ENCODE data around the gene GSTP1. TPM values are rescaled to one million over a fixed set of nuclear protein-coding genes. Genes with fewer than 3 reads are reported as not detected.

Gene GSTP1
- total and polyA plus RNA-seq, 9 of the 15 experiments (the other 6 are each of a cell fraction or from before 2014, with no cell fraction given): 592 to 2,150 (median 1,204) TPM

DNA sequence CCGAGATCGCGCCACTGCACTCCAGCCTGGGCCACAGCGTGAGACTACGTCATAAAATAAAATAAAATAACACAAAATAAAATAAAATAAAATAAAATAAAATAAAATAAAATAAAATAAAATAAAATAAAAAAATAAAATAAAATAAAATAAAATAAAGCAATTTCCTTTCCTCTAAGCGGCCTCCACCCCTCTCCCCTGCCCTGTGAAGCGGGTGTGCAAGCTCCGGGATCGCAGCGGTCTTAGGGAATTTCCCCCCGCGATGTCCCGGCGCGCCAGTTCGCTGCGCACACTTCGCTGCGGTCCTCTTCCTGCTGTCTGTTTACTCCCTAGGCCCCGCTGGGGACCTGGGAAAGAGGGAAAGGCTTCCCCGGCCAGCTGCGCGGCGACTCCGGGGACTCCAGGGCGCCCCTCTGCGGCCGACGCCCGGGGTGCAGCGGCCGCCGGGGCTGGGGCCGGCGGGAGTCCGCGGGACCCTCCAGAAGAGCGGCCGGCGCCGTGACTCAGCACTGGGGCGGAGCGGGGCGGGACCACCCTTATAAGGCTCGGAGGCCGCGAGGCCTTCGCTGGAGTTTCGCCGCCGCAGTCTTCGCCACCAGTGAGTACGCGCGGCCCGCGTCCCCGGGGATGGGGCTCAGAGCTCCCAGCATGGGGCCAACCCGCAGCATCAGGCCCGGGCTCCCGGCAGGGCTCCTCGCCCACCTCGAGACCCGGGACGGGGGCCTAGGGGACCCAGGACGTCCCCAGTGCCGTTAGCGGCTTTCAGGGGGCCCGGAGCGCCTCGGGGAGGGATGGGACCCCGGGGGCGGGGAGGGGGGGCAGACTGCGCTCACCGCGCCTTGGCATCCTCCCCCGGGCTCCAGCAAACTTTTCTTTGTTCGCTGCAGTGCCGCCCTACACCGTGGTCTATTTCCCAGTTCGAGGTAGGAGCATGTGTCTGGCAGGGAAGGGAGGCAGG is at the start of gene GSTP1 (continued):
- no peak for TF ChIP-seq ZC3H8 (IDR thresholded peaks at IDR 0.05)
- TF ChIP-seq, protein P1, sequence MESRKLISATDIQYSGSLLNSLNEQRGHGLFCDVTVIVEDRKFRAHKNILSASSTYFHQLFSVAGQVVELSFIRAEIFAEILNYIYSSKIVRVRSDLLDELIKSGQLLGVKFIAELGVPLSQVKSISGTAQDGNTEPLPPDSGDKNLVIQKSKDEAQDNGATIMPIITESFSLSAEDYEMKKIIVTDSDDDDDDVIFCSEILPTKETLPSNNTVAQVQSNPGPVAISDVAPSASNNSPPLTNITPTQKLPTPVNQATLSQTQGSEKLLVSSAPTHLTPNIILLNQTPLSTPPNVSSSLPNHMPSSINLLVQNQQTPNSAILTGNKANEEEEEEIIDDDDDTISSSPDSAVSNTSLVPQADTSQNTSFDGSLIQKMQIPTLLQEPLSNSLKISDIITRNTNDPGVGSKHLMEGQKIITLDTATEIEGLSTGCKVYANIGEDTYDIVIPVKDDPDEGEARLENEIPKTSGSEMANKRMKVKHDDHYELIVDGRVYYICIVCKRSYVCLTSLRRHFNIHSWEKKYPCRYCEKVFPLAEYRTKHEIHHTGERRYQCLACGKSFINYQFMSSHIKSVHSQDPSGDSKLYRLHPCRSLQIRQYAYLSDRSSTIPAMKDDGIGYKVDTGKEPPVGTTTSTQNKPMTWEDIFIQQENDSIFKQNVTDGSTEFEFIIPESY (CRISPR knock-in tag; IDR thresholded peaks at IDR 0.05): no peak
- no peak for TF ChIP-seq SRSF7 (optimal IDR thresholded peaks at IDR 0.05; ENCODE audit: low read depth, low read length)
- no peak for TF ChIP-seq ZNF165 (CRISPR knock-in tag; IDR thresholded peaks at IDR 0.05; ENCODE audit: borderline replicate concordance)
- no peak for TF ChIP-seq ZNF436 (CRISPR knock-in tag; IDR thresholded peaks at IDR 0.05)
- no peak for TF ChIP-seq SRSF9 (IDR thresholded peaks at IDR 0.05; ENCODE audit: borderline replicate concordance, low read depth, low read length)
- no peak for TF ChIP-seq XRCC3 (IDR thresholded peaks at IDR 0.05)
- no peak for TF ChIP-seq TCFL5 (CRISPR knock-in tag; conservative IDR thresholded peaks at IDR 0.05)
- peak; percentile 39 for TF ChIP-seq CHD1 (IDR thresholded peaks at IDR 0.05; ENCODE audit: low read length)
- TF ChIP-seq KAT8 (IDR thresholded peaks at IDR 0.05; ENCODE audit: low read depth): no peak
- TF ChIP-seq TSC22D4 (tag; IDR thresholded peaks at IDR 0.05): no peak
- TF ChIP-seq, protein P2, sequence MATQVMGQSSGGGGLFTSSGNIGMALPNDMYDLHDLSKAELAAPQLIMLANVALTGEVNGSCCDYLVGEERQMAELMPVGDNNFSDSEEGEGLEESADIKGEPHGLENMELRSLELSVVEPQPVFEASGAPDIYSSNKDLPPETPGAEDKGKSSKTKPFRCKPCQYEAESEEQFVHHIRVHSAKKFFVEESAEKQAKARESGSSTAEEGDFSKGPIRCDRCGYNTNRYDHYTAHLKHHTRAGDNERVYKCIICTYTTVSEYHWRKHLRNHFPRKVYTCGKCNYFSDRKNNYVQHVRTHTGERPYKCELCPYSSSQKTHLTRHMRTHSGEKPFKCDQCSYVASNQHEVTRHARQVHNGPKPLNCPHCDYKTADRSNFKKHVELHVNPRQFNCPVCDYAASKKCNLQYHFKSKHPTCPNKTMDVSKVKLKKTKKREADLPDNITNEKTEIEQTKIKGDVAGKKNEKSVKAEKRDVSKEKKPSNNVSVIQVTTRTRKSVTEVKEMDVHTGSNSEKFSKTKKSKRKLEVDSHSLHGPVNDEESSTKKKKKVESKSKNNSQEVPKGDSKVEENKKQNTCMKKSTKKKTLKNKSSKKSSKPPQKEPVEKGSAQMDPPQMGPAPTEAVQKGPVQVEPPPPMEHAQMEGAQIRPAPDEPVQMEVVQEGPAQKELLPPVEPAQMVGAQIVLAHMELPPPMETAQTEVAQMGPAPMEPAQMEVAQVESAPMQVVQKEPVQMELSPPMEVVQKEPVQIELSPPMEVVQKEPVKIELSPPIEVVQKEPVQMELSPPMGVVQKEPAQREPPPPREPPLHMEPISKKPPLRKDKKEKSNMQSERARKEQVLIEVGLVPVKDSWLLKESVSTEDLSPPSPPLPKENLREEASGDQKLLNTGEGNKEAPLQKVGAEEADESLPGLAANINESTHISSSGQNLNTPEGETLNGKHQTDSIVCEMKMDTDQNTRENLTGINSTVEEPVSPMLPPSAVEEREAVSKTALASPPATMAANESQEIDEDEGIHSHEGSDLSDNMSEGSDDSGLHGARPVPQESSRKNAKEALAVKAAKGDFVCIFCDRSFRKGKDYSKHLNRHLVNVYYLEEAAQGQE (IDR thresholded peaks at IDR 0.05; ENCODE audit: borderline replicate concordance): peak; percentile 74; the same call in 1 of the 2 replicates
- TF ChIP-seq, protein P2 (CRISPR knock-in tag; IDR thresholded peaks at IDR 0.05; ENCODE audit: low read depth): no peak
- TF ChIP-seq, protein P3, sequence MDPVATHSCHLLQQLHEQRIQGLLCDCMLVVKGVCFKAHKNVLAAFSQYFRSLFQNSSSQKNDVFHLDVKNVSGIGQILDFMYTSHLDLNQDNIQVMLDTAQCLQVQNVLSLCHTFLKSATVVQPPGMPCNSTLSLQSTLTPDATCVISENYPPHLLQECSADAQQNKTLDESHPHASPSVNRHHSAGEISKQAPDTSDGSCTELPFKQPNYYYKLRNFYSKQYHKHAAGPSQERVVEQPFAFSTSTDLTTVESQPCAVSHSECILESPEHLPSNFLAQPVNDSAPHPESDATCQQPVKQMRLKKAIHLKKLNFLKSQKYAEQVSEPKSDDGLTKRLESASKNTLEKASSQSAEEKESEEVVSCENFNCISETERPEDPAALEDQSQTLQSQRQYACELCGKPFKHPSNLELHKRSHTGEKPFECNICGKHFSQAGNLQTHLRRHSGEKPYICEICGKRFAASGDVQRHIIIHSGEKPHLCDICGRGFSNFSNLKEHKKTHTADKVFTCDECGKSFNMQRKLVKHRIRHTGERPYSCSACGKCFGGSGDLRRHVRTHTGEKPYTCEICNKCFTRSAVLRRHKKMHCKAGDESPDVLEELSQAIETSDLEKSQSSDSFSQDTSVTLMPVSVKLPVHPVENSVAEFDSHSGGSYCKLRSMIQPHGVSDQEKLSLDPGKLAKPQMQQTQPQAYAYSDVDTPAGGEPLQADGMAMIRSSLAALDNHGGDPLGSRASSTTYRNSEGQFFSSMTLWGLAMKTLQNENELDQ (CRISPR knock-in tag; IDR thresholded peaks at IDR 0.05; ENCODE audit: borderline replicate concordance): no peak
- TF ChIP-seq ZNF780A (CRISPR knock-in tag; IDR thresholded peaks at IDR 0.05): no peak
